Stimulated activated CD8-positive, alpha-beta memory T cell treated with anti-CD3 and anti-CD28 coated beads, Interleukin-7, amount 100 ng/mL, for 24 hours (primary cell): ENCODE data around the gene CCDC137.

Source experiments
- DNase-seq: peaks from one replicate; pipeline ENCODE4 v3.0.0-alpha.2; 2020; ENCODE audit warnings: low read depth

The CCDC137 gene

DNA sequence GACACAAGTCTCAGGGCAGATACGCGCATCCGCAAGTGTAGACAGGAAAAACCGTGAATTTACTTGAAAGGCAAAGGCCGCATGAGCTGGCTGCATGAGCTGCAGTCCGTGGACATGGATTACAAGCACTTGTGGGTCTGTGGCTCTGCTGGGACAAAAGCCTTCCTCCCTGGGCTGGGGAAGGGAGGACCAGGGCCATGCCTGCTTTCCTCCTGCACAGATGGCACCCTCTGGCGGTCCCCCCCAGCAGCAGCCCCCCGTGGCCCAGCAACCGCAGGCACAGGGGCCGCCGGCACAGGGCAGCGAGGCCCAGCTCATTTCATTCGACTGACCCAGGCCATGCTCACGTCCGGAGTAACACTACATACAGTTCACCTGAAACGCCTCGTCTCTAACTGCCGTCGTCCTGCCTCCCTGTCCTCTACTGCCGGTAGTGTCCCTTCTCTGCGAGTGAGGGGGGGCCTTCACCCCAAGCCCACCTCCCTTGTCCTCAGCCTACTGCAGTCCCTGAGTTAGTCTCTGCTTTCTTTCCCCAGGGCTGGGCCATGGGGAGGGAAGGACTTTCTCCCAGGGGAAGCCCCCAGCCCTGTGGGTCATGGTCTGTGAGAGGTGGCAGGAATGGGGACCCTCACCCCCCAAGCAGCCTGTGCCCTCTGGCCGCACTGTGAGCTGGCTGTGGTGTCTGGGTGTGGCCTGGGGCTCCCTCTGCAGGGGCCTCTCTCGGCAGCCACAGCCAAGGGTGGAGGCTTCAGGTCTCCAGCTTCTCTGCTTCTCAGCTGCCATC lies 34.9 kb downstream of the CCDC137 start:
- DNase-seq, result no peak

GRCh38 chr17:81702934-81703746 lies 36.6 kb downstream of the CCDC137 start, which contains the start of gene MRPL12:
Gene MRPL12 (plus strand): TSS chr17:81703367. CDS start chr17:81703502, 135 bp downstream.
- DNase-seq, result peak; percentile 83

GRCh38 chr17:81703747-81704654 lies 37.5 kb downstream of the CCDC137 start:
- no peak for DNase-seq

DNA sequence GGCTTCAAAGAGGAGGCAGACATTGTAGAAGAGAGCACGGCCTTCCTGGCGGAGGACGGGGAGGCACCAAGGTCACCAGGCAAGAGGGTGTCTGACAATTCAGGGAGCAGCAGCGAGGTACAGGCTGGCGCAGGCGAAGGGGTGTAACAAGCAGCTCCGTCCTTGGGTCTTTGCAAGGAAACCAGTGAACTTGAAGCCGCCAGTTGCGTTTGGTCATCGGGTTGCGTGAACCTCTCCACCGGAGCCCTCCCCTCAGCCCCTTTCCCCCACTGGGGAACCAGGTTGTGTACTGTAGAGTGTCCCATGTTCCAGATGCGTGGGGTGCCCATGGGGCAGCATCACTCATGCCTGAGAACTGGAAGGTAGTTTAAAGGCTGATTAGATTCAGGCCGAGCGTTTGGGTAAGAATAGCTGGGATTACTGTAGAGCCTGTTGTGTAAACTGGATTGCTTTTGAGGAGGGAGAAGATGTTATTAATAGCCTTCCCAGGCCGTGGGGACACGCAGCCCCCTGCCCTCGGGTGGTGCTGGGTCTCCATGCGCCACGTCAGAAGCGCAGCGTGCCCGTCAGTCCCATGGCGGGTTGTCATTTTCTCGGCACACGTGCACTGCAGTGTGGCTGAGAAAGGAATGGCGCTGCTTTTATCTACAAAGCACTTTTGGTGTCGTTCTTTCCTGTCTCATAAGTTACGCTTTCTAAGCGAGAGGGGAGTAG lies 39.1 kb downstream of the CCDC137 start:
- DNase-seq, result no peak

GRCh38 chr17:81706232-81706611 lies 39.7 kb downstream of the CCDC137 start:
- DNase-seq, result no peak

DNA sequence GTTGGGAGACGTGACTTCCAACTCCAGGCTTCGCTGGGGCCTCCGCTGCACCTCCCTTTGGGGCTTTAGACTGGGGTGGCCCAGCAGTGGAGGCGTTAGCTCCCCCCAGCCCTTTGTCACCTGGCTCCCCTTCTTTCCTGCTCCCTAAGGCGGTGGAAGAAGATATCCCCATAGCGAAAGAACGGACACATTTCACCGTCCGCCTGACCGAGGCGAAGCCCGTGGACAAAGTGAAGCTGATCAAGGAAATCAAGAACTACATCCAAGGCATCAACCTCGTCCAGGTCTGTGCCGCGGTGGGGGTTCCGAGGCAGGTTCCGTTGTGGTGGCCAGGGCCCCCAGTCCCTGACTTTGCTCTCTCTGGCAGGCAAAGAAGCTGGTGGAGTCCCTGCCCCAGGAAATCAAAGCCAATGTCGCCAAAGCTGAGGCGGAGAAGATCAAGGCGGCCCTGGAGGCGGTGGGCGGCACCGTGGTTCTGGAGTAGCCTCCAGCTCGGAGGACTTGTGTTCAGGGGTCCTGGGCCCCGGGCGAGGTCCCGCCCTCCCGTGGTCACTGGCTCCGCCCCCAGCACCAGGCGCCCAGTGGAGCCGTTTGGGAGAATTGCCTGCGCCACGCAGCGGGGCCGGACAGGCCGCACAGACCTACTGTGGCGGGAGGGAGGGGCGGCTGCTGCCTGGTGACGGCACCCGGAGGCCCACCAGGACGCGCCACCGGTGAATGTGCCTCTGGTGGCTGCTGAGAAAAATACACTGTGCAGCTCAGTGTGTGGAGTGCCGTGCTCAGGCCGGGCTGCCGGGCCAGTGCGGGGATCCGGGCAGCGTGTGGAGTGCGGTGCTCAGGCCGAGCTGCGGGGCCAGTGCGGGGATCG lies 40.5 kb downstream of the CCDC137 start:
- DNase-seq, result no peak

- DNase-seq, result no peak
Measured at GRCh38 chr17:81707725-81708646, 41.4 kb downstream of the CCDC137 start.

DNA sequence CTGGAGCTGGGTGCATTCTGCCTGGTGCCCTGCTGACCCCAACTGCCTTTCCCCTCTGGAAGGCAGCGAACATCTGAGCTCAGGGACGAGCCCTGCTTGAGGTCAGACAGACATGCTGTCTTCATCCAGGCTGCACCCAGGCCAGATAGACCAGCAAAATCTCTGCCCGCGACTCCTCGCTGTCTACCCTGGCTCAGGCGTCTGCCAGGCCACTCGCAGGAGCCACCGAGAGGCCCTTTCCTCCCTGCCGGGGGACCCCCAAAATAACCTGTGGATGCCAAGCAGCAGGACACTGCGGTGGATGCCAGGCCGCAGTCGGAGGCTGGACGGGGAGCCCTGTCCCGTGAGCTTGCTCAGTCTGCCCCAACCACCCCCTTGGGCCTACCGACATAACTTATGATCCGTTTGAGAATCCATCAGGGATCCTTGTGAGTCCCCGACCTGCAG lies 42.2 kb downstream of the CCDC137 start:
- DNase-seq, result no peak

DNA sequence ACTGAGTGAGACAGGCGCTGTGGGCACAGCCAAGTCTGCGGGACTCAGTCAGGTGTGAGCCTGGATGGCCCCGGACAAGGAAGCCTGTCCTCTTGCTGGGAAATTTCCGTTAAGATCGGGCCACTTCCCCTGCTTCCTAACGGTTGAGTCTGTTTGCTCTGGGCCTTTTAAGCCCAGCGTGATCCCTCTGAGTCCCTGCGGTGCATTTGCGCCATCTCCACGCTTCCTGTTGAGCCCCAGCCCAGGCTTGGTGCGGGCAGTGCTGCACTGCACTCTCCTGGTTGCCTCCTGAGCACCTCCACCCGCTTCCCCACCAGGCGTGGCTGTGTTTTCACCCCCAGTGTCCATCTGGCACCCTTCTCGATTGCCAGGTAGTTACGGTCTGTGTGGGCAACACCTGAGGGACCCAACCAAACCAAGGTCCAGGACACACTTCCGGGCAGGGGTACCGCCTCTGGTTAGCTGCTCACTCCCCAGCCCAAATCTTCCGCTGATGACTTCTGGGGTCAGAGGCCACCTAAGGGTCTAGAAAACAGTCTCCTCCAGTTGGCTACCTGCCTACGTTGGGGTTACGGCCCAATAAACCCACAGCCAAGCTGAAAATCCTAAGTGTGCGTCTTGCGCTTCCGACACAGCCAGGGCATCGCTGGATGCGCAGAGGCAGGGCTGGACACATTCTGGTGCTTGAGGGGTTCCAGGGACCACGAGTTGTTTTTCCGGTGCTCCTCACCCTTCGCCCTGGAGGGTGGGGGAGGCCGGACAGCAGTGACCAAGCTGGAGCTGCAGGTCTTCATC lies 44.2 kb downstream of the CCDC137 start:
- no peak for DNase-seq

GRCh38 chr17:81711814-81712467 lies 45.4 kb downstream of the CCDC137 start, which contains the start of gene SLC25A10:
Gene SLC25A10 (plus strand): TSS chr17:81712284. CDS start chr17:81712427, 143 bp downstream.
- peak; percentile 69 for DNase-seq

- DNase-seq, result no peak
Measured at GRCh38 chr17:81712468-81713003, 46.0 kb downstream of the CCDC137 start.

- no peak for DNase-seq
Measured at GRCh38 chr17:81713004-81713555, 46.5 kb downstream of the CCDC137 start.

DNA sequence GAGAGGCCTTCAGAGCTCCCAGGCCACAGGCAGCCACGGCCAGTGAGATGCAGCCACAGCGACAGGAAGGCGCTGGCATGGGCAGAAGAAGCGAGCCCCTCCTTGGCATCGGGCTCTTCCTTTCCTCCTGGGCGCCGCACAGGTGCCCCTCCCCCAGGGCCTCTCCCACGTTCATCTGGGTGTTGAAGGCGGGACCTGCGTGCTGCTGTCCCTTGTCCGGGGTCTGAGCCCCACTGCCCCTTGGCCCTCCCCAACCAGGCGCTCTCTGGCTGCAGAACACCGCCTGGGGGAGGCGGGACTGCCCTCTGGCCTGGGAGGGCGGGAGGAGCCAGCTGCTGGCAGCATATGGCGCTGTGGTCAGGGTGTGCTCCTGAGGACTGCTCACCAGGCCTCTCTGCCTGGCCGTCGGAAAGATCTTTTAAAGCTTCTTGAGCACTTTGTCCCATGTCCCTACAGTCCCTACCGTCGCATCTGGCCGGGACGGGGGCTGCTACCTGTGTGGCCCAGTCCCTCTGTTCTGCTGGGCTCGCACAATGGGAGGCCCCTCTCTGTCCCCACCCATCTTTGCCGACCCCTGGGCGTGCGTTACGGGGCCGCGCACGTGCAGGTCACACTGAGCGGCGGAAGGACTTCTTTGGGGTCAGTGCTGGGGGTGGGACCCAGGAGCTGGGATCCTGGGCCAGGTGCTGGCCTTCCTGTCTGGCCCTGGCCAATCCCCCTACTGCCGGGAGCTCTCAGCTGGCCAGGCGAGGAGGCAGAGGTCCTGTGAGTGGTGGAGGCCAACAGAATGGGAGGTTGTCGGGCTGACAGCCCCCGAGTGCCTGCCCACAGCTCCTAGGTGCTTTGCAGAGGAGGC lies 47.2 kb downstream of the CCDC137 start:
- DNase-seq, result no peak

- DNase-seq, result no peak
Measured at GRCh38 chr17:81714412-81715106, 48.0 kb downstream of the CCDC137 start.

- no peak for DNase-seq
Measured at GRCh38 chr17:81715107-81715871, 48.8 kb downstream of the CCDC137 start.
